Fibroblast of the conjunctiva (primary cell): Measurements from ENCODE around the gene PDSS2.
"Not testable (repeated sequence)": the region's sequence is repeated elsewhere in the genome, so short reads cannot be mapped to it uniquely, and the experiment has no call there.

Experiments
- DNase-seq: peaks from one replicate; pipeline ENCODE4 v3.0.0-alpha.2; 2010; ENCODE audit warnings: low read depth

PDSS2 gene

GRCh38 chr6:107161521-107161920 lies 297.8 kb downstream of the PDSS2 start:
- DNase-seq, result no peak

GRCh38 chr6:107156617-107157016 lies 302.7 kb downstream of the PDSS2 start:
- DNase-seq, result no peak

- no peak for DNase-seq
Observed at GRCh38 chr6:107154801-107155160, 304.6 kb downstream of the PDSS2 start.

- DNase-seq, result no peak
Observed at GRCh38 chr6:107154131-107154800, 305.1 kb downstream of the PDSS2 start.

GRCh38 chr6:107152638-107153430 lies 306.5 kb downstream of the PDSS2 start:
- no peak for DNase-seq

- no peak for DNase-seq
Observed at GRCh38 chr6:107144666-107145065, 314.7 kb downstream of the PDSS2 start.

GRCh38 chr6:107144014-107144413 lies 315.4 kb downstream of the PDSS2 start:
- DNase-seq, result no peak

- no peak for DNase-seq
Observed at GRCh38 chr6:107140581-107140980, 318.8 kb downstream of the PDSS2 start.

GRCh38 chr6:107136324-107136723 lies 323.0 kb downstream of the PDSS2 start:
- DNase-seq, result not testable (repeated sequence)

GRCh38 chr6:107135048-107135680 lies 324.2 kb downstream of the PDSS2 start:
- not testable (repeated sequence) for DNase-seq

- no peak for DNase-seq
Observed at GRCh38 chr6:107132330-107132954, 326.9 kb downstream of the PDSS2 start.

GRCh38 chr6:107129370-107129925 lies 329.9 kb downstream of the PDSS2 start:
- DNase-seq, result no peak

GRCh38 chr6:107128577-107128976 lies 330.8 kb downstream of the PDSS2 start:
- no peak for DNase-seq

- no peak for DNase-seq
Observed at GRCh38 chr6:107128175-107128574, 331.2 kb downstream of the PDSS2 start.

- DNase-seq, result no peak
Observed at GRCh38 chr6:107125771-107126170, 333.6 kb downstream of the PDSS2 start.

- DNase-seq, result no peak
Observed at GRCh38 chr6:107124934-107125348, 334.4 kb downstream of the PDSS2 start.

- no peak for DNase-seq
Observed at GRCh38 chr6:107123501-107123900, 335.9 kb downstream of the PDSS2 start.

- DNase-seq, result no peak
Observed at GRCh38 chr6:107122748-107123147, 336.6 kb downstream of the PDSS2 start.

- no peak for DNase-seq
Observed at GRCh38 chr6:107121964-107122495, 337.3 kb downstream of the PDSS2 start.

- no peak for DNase-seq
Observed at GRCh38 chr6:107121266-107121665, 338.1 kb downstream of the PDSS2 start.

GRCh38 chr6:107120404-107120803 lies 339.0 kb downstream of the PDSS2 start:
- no peak for DNase-seq

GRCh38 chr6:107118976-107119375 lies 340.4 kb downstream of the PDSS2 start:
- no peak for DNase-seq
